GM19452 (cell line): ENCODE measurements around the gene PRKCA.
"Not testable (repeated sequence)": the region's sequence is repeated elsewhere in the genome, so short reads cannot be mapped to it uniquely, and the experiment has no call there.

Source experiments
- ATAC-seq: cut with Tn5 transposase; IDR thresholded peaks from one replicate; pipeline ENCODE4 v1.9.1; 2021; ENCODE audit not compliant: unreplicated experiment

PRKCA gene

DNA sequence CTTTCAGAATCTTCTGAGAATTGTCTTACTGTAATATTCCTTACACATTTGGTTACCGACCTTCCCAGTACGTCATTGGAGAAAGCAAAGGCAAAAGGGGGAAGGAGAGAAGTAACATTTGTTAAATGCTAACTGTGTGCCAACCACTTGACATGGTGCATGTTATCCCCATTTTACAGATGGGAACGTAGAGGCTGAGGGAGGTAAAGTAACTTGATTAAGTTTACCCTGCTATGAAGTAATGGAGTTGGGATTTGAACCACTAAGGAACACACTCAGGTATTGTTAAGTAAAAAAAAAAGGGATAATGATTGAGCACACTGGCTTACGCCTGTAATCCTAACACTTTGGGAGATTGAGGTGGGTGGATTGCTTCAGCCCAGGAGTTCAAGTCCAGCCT is 156.4 kb downstream of the PRKCA start:
- ATAC-seq, result no peak

GRCh38 chr17:66459811-66460270 is 157.4 kb downstream of the PRKCA start:
- ATAC-seq, result no peak

- ATAC-seq, result no peak
Observed at GRCh38 chr17:66460558-66460957, 158.1 kb downstream of the PRKCA start.

- no peak for ATAC-seq
Observed at GRCh38 chr17:66461343-66461995, 159.1 kb downstream of the PRKCA start.

- no peak for ATAC-seq
Observed at GRCh38 chr17:66462010-66462409, 159.6 kb downstream of the PRKCA start.

DNA sequence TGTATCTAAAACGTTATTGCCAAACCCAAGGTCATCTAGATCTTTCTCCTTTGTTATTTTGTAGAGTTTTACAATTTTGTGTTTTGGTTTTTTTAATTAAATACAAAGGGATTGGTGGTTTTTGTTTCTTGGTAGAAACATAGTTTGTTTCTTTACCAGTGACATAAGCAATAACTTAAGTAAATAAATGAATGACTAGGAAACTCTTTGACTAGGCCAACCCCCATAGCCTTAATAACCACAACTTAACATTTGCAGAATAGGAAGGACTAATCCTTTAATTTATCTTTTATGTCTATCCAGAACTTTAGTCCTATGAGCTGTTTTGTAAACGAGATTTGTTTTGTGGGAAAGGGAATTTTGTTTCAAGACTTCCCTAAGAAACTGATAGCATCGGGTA is 162.5 kb downstream of the PRKCA start:
- ATAC-seq, result no peak

DNA sequence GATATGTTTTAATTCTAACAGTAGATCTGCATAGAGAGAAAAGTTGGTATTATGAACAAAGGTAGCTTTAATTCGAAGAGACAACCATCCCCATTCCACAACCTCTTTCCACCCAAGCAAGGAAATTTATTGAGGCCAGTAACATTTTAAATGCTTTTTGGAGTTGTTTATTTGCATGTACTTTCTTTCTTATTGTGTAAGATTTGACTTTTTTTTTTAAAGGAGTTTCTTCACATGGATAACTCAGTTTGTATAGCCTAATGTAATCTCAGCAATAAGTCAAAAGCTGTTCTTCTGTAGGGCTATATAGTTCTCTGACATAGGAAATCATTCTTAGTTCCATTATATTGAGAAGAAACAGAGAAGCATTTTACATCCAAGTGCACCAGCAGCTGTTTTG is 163.3 kb downstream of the PRKCA start:
- ATAC-seq, result no peak

- no peak for ATAC-seq
Observed at GRCh38 chr17:66466106-66466820, 163.8 kb downstream of the PRKCA start.

- no peak for ATAC-seq
Observed at GRCh38 chr17:66466840-66467367, 164.5 kb downstream of the PRKCA start.

GRCh38 chr17:66467766-66468165 is 165.4 kb downstream of the PRKCA start:
- no peak for ATAC-seq

- ATAC-seq, result no peak
Observed at GRCh38 chr17:66468241-66469087, 166.1 kb downstream of the PRKCA start.

GRCh38 chr17:66469088-66469442 is 166.7 kb downstream of the PRKCA start:
- ATAC-seq, result no peak

GRCh38 chr17:66469461-66469860 is 167.0 kb downstream of the PRKCA start:
- no peak for ATAC-seq

DNA sequence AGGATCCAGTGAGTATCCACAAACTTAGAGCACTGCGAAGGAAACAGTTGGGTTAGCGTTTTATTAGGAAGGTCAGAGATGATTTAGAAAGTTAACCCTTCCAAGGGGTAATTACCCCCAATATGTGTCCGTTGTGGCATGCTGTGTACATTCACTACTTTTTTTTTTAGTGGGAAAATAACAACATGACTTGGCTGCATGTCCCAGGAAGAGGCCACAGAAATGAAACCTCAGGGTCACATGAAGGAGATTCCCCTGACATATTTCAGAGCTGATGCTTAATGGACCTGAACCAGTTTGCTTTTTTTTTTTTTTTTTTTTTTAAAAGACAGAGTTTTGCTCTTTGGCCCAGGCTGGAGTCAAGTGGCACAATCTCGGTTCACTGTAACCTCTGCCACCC is 167.5 kb downstream of the PRKCA start:
- ATAC-seq, result no peak

DNA sequence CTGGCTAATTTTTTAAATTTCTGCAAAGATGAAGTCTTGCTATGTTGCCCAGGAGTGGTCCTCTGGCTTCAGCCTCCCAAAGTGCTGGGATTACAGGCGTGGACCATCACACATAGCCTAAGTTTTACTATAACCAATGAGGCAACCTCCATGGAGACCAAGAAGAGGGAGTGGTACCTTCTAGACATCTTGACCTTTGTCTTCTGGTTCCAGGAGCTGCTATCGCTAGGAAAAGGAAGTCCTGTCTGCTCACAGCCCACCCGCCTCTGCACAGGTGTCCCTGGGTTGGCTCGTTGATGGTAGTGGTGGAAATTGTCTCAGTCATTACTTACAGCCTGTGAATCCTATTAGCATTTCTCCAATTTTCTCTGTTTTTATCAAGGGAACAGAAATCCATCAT is 169.7 kb downstream of the PRKCA start:
- ATAC-seq, result no peak

- no peak for ATAC-seq
Observed at GRCh38 chr17:66474258-66474657, 171.8 kb downstream of the PRKCA start.

DNA sequence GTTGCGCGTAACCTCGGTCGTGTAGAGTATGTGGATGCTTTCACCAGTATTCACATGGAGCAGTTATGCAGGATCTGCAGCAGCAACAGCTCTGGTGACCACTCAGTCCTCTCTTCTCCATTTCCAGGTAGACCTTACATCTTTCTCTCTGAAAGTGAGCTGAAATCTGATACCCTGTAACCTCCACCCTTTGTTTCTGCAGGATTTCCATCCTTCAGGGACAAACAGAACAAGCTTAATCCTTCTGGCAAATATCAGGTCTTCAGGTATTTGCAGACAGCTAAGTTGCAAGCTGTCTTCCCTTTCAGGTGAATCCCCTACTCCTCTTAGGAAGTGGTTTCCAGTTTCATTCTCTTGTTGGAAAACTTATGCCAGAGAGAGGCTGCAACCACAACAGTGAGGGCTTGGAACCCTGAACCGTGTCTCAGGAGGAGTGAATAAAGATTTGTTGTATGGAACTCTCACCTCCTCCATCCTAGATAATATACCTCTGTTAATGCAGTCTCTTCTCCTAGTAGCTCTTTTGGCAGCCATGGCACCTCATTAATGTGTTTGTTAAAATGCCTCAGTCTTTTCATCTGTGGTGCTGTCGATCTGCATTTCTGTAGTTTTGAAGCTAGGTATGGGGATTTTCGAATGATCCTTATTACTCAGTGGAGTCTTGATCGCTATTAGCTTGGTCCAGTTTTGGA is 172.5 kb downstream of the PRKCA start:
- ATAC-seq, result no peak

DNA sequence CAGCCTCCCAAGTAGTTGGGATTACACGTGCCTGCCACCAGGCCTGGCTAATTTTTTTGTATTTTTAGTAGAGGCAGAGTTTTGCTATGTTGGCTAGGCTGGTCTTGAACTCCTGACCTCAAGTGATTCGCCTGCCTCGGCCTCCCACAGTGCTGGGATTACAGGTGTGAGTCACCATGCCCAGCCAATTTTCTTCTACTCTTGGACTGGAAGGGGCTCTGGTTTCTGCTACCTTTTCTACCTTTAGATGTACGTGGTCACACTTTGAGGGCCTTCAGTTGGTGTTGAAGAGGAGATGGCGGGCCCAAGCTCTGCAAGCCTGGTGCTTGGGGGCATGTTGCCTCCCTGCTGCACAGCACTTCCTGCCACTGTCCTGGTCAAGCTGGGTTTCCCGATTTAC is 173.6 kb downstream of the PRKCA start:
- ATAC-seq, result no peak

- no peak for ATAC-seq
Observed at GRCh38 chr17:66477615-66478283, 175.3 kb downstream of the PRKCA start.

DNA sequence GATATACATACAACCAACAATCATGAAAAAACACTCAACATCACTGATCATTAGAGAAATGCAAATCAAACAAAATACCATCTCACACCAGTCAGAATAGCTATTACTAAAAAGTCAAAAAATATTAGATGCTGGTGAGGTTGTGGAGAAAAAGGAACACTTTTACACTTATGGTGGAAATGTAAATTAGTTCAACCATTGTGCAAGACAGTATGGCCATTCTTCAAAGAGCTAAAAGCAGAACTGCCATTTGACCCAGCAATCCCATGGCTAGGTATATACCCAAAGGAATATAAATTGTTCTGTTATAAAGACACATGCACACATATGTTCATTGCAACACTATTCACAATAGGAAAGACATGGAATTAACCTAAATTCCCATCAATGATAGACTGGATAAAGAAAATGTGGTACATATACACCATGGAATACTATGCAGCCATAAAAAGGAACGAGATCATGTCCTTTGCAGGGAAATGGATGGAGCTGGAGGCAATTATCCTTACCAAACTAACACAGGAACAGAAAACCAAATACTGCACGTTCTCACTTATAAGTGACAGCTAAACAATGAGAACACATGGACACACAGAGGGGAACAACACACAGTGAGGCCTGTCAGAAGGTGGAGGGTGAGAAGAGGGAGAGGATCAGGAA is 176.9 kb downstream of the PRKCA start:
- ATAC-seq, result not testable (repeated sequence)
